ENCODE results near the gene DOK6.

- TF ChIP-seq CTCF (IDR thresholded peaks at IDR 0.05) (no peak), POLR2A (IDR thresholded peaks at IDR 0.05) (no peak), POLR2AphosphoS5 (IDR thresholded peaks at IDR 0.05) (no peak), EP300 (IDR thresholded peaks at IDR 0.05) (no peak)
These were observed 84.2 kb downstream of the DOK6 start for GRCh38 chr18:69484699-69485396.
